DND-41 (cell line): ENCODE results near the gene TRIP10.

Experiments
- ATAC-seq: fragments of 200-7000 bp; cut with Tn5 transposase; 3 replicates; pipeline ENCODE4 v1.9.1; 2021; ENCODE audit warnings: low read depth; ENCODE audit not compliant: insufficient read depth
- DNase-seq: peaks from one replicate; pipeline ENCODE4 v3.0.0-alpha.2; 2020
- H2AFZ ChIP-seq: 2 replicates; pipeline ENCODE4 v1.6.0; 2012; ENCODE audit warnings: low read depth, low read length
- H3K27ac ChIP-seq: 2 replicates; pipeline ENCODE4 v1.5.1; 2012; ENCODE audit warnings: low read length, inconsistent platforms
- H3K27me3 ChIP-seq: fragments of 200-600 bp; sonication (generic); 2 replicates; pipeline ENCODE4 v1.6.0; 2012; ENCODE audit warnings: low read length, mild to moderate bottlenecking, inconsistent platforms; ENCODE audit not compliant: insufficient read depth, poor library complexity
- H3K36me3 ChIP-seq: 2 replicates; pipeline ENCODE4 v1.5.1; 2012; ENCODE audit warnings: low read length, inconsistent platforms; ENCODE audit not compliant: insufficient read depth
- H3K4me1 ChIP-seq: 2 replicates; pipeline ENCODE4 v1.5.1; 2012; ENCODE audit warnings: mild to moderate bottlenecking, low read length; ENCODE audit not compliant: insufficient read depth
- H3K4me2 ChIP-seq: 2 replicates; pipeline ENCODE4 v1.6.0; 2012; ENCODE audit warnings: mild to moderate bottlenecking, moderate library complexity, low read length, inconsistent platforms; ENCODE audit not compliant: insufficient read depth
- H3K4me3 ChIP-seq, 2 experiments: fragments of 200-600 bp in 1 of 2; shearing (Covaris generic) in 1 of 2; 2 replicates each; pipeline ENCODE4 v1.5.1; 2012 to 2016; ENCODE audit warnings: inconsistent platforms in 2 of 2, low read length in 2 of 2, mild to moderate bottlenecking in 2 of 2, low read depth in 1 of 2, moderate library complexity in 1 of 2
- H3K79me2 ChIP-seq: 2 replicates; pipeline ENCODE4 v1.6.0; 2012; ENCODE audit warnings: low read length, inconsistent platforms; ENCODE audit not compliant: insufficient read depth
- H3K9ac ChIP-seq: 2 replicates; pipeline ENCODE4 v1.6.0; 2012; ENCODE audit warnings: low read depth, mild to moderate bottlenecking, inconsistent platforms, low read length, moderate library complexity
- H3K9me3 ChIP-seq: 2 replicates; pipeline ENCODE4 v1.5.1; 2012; ENCODE audit warnings: low read length, moderate library complexity, mild to moderate bottlenecking, inconsistent platforms; ENCODE audit not compliant: insufficient read depth, severe bottlenecking
- H4K20me1 ChIP-seq: 2 replicates; pipeline ENCODE4 v1.6.0; 2012; ENCODE audit warnings: low read length; ENCODE audit not compliant: insufficient read depth
- EZH2 ChIP-seq: IDR thresholded peaks from 3 replicates; pipeline ENCODE4 v1.6.1; 2012; ENCODE audit warnings: borderline replicate concordance, low read depth, mild to moderate bottlenecking, moderate library complexity, low read length, inconsistent platforms; ENCODE audit not compliant: severe bottlenecking
- TF ChIP-seq, protein P1 (sequence below): IDR thresholded peaks from 2 replicates; pipeline ENCODE4 v1.5.1; 2012; ENCODE audit warnings: borderline replicate concordance, low read length, moderate library complexity, mild to moderate bottlenecking; ENCODE audit not compliant: poor library complexity, severe bottlenecking; ENCODE audit errors: extremely low read depth

The TRIP10 gene

DNA sequence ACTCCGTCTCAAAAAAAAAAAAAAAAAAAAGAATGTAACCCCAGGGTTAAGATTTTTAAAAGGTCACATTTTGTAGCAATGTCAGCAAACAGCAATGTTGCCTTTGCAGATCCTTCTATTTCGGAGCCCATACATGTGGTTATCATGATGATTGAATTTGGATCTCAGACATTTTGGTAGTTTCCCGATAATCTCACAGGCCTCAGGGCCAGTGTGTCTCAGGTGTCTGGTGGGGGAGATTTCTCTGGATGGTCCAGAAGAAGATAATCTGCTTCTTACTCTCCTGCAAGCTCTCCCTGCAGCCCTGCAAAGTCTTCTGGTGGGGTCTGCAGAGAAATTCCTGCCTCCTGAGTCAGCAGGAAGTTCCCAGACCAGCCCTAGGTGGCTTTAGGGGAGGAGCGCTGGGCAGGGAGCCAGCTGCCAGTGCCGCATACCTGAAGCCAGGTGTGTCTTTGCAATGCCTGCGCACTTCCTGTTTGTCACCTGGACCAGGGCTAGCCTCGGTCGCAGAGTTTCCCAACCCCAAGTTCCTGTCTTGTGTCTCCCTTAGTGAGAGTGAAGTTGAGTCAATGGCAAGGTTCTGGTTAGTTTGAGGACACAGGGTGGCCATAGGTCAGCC, 26.4 kb downstream of the TRIP10 start:
- ATAC-seq (no peak), DNase-seq (no peak)
- Histone ChIP-seq H4K20me1 (no peaks in the 10 kb centered on the region), H3K27me3 (no peaks in the 10 kb centered on the region), H2AFZ (no peak overlapping the region), H3K36me3 (no peaks in the 10 kb centered on the region), H3K9me3 (no peaks in the 10 kb centered on the region), H3K27ac (no peak overlapping the region), H3K9ac (no peak overlapping the region), H3K4me3 (no peak overlapping the region), H3K4me2 (no peak overlapping the region), H3K4me1 (peaks cover 12% of the 10 kb centered on the region), H3K79me2 (no peaks in the 10 kb centered on the region)
- TF ChIP-seq, protein P1, sequence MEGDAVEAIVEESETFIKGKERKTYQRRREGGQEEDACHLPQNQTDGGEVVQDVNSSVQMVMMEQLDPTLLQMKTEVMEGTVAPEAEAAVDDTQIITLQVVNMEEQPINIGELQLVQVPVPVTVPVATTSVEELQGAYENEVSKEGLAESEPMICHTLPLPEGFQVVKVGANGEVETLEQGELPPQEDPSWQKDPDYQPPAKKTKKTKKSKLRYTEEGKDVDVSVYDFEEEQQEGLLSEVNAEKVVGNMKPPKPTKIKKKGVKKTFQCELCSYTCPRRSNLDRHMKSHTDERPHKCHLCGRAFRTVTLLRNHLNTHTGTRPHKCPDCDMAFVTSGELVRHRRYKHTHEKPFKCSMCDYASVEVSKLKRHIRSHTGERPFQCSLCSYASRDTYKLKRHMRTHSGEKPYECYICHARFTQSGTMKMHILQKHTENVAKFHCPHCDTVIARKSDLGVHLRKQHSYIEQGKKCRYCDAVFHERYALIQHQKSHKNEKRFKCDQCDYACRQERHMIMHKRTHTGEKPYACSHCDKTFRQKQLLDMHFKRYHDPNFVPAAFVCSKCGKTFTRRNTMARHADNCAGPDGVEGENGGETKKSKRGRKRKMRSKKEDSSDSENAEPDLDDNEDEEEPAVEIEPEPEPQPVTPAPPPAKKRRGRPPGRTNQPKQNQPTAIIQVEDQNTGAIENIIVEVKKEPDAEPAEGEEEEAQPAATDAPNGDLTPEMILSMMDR = no peak
- no peak for TF ChIP-seq EZH2

DNA sequence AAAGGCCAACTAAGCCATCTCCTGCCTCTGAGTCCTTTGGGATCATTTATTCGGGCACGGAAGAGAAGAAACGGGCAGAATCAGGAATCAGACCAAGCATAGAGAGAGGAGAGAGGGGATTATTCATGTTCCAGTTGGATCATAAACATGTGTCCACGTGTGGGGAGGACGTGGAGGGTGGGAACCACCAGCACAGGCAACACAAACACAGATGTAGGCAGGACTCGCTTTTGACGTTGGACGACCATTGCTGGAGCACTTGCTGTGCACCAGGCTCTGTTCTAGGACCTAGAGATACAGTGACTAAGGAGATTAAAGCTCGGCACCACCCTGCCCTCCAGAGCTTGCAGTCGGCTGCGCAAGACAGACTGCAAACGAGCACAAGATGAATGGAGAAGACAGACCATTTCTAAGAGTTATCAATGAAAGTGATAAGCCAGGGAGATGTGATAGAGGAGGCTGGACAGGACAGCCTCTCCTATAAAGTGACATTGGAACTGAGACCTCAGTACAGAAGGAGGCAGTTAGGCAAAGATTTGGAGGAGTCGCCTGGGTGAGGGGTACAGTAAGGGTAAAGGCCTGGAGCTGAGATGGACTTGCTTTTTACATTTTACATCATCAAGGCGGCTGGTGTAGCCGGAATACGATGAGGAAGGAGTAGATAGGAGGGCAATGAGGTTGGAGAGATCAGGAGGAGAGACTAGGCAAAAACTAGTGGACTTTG, 27.0 kb downstream of the TRIP10 start:
- H3K27ac ChIP-seq = no peak overlapping the region
- no peak for TF ChIP-seq EZH2
- TF ChIP-seq, protein P1 = no peak
- H2AFZ ChIP-seq = peak overlapping the region; percentile 77; the same call in 1 of the 2 replicates
- no peak for DNase-seq
- H3K4me1 ChIP-seq = peaks cover 12% of the 10 kb centered on the region
- H3K27me3 ChIP-seq = no peaks in the 10 kb centered on the region
- H3K4me3 ChIP-seq = peak overlapping the region in 1 of 2 experiments; percentile 38; a peak in 1 of 4 replicates
- 0 out of 2 replicates have a peak overlapping the region, but pooled peaks have one; percentile 16 for H3K9ac ChIP-seq
- H3K79me2 ChIP-seq = no peaks in the 10 kb centered on the region
- H3K36me3 ChIP-seq = no peaks in the 10 kb centered on the region
- H3K4me2 ChIP-seq = peak overlapping the region; percentile 58; the same call in 1 of the 2 replicates
- H4K20me1 ChIP-seq = no peaks in the 10 kb centered on the region
- no peak for ATAC-seq
- H3K9me3 ChIP-seq = no peaks in the 10 kb centered on the region

DNA sequence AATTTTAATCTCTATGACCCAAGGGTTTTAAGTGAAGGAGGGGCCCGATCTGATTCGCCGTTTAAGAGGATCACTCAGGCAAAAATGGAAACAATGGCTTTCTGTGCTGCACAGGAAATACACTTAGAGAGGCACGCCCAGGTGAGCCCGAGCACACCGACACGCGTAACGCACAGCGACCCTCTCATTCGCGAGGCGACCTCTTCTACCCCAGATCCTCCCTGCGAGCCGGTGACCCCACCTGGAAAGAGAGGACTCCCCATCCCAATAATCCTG, 27.5 kb downstream of the TRIP10 start:
- Histone ChIP-seq H4K20me1 (no peaks in the 10 kb centered on the region), H3K9ac (0 out of 2 replicates have a peak overlapping the region, but pooled peaks have one; percentile 16), H3K4me1 (peaks cover 14% of the 10 kb centered on the region), H3K27ac (no peak overlapping the region), H3K27me3 (no peaks in the 10 kb centered on the region), H3K9me3 (no peaks in the 10 kb centered on the region), H3K79me2 (no peaks in the 10 kb centered on the region), H3K36me3 (no peaks in the 10 kb centered on the region), H3K4me3 (peak overlapping the region in 1 of 2 experiments; percentile 38; a peak in 2 of 4 replicates), H2AFZ (peak overlapping the region; percentile 77), H3K4me2 (peak overlapping the region; percentile 58)
- DNase-seq (no peak), ATAC-seq (no peak)
- TF ChIP-seq, protein P1 = no peak
- TF ChIP-seq EZH2 = no peak
